IPS-18a (cell line): ENCODE data around the gene C17orf114.

ENCODE experiments used
- H3K27ac ChIP-seq: one replicate; pipeline ENCODE4 v1.5.1; 2013; ENCODE audit warnings: low read length
- H3K27me3 ChIP-seq: one replicate; pipeline ENCODE4 v1.6.1; 2013; ENCODE audit warnings: mild to moderate bottlenecking, low read length; ENCODE audit not compliant: control insufficient read depth, insufficient read depth
- H3K36me3 ChIP-seq: one replicate; pipeline ENCODE4 v1.6.1; 2013; ENCODE audit warnings: low read depth, low read length; ENCODE audit not compliant: control insufficient read depth
- H3K4me1 ChIP-seq: one replicate; pipeline ENCODE4 v1.6.1; 2013; ENCODE audit warnings: low read depth, low read length; ENCODE audit not compliant: control insufficient read depth
- H3K4me3 ChIP-seq: one replicate; pipeline ENCODE4 v1.5.1; 2013; ENCODE audit warnings: low read length
- H3K9ac ChIP-seq: one replicate; pipeline ENCODE4 v1.6.1; 2013; ENCODE audit warnings: mild to moderate bottlenecking, low read length, moderate library complexity
- H3K9me3 ChIP-seq: one replicate; pipeline ENCODE4 v1.6.1; 2013; ENCODE audit warnings: low read depth, low read length; ENCODE audit not compliant: control insufficient read depth

The C17orf114 gene

GRCh38 chr17:4795168-4795567, 7.0 kb downstream of the C17orf114 start:
- Histone ChIP-seq H3K27me3 (peaks cover 29% of the 10 kb centered on the region), H3K4me1 (no peaks in the 10 kb centered on the region), H3K36me3 (peaks cover 18% of the 10 kb centered on the region), H3K27ac (no peak overlapping the region), H3K4me3 (no peak overlapping the region), H3K9ac (no peak overlapping the region), H3K9me3 (no peaks in the 10 kb centered on the region)

- H3K9ac ChIP-seq, result no peak overlapping the region
- H3K27ac ChIP-seq, result no peak overlapping the region
- no peaks in the 10 kb centered on the region for H3K4me1 ChIP-seq
- peaks cover 73% of the 10 kb centered on the region for H3K27me3 ChIP-seq
- H3K9me3 ChIP-seq, result no peaks in the 10 kb centered on the region
- no peaks in the 10 kb centered on the region for H3K36me3 ChIP-seq
- peak overlapping the region; percentile 73 for H3K4me3 ChIP-seq
Measured at GRCh38 chr17:4790705-4791088, 11.4 kb downstream of the C17orf114 start.

- no peaks in the 10 kb centered on the region for H3K9me3 ChIP-seq
- no peak overlapping the region for H3K27ac ChIP-seq
- peak overlapping the region; percentile 73 for H3K4me3 ChIP-seq
- H3K9ac ChIP-seq, result peak overlapping the region; percentile 45
- H3K4me1 ChIP-seq, result no peaks in the 10 kb centered on the region
- H3K36me3 ChIP-seq, result no peaks in the 10 kb centered on the region
- H3K27me3 ChIP-seq, result peaks cover 74% of the 10 kb centered on the region
Measured at GRCh38 chr17:4789951-4790704, 12.0 kb downstream of the C17orf114 start.

- Histone ChIP-seq H3K27ac (no peak overlapping the region), H3K4me3 (peak overlapping the region; percentile 73), H3K9me3 (no peaks in the 10 kb centered on the region), H3K27me3 (peaks cover 74% of the 10 kb centered on the region), H3K9ac (no peak overlapping the region), H3K36me3 (no peaks in the 10 kb centered on the region), H3K4me1 (no peaks in the 10 kb centered on the region)
Measured at GRCh38 chr17:4789701-4789950, 12.5 kb downstream of the C17orf114 start.

- peaks cover 74% of the 10 kb centered on the region for H3K27me3 ChIP-seq
- H3K4me1 ChIP-seq, result no peaks in the 10 kb centered on the region
- no peaks in the 10 kb centered on the region for H3K9me3 ChIP-seq
- no peaks in the 10 kb centered on the region for H3K36me3 ChIP-seq
- peak within 1 kb of the TSS; percentile 73 for H3K4me3 ChIP-seq
- H3K27ac ChIP-seq, result no peak within 1 kb of the TSS
- no peak within 1 kb of the TSS for H3K9ac ChIP-seq
Measured at GRCh38 chr17:4788807-4789700, 13.1 kb downstream of the C17orf114 start, which contains the start of gene GLTPD2. TSS of gene GLTPD2 (plus strand) at chr17:4788964. CDS start at chr17:4789012, 48 bp downstream.

GRCh38 chr17:4788159-4788806, 13.8 kb downstream of the C17orf114 start:
- Histone ChIP-seq H3K27ac (no peak overlapping the region), H3K9me3 (no peaks in the 10 kb centered on the region), H3K4me1 (no peaks in the 10 kb centered on the region), H3K36me3 (no peaks in the 10 kb centered on the region), H3K27me3 (peaks cover 75% of the 10 kb centered on the region), H3K4me3 (peak overlapping the region; percentile 73), H3K9ac (no peak overlapping the region)

- H3K9me3 ChIP-seq, result no peaks in the 10 kb centered on the region
- H3K36me3 ChIP-seq, result no peaks in the 10 kb centered on the region
Measured at GRCh38 chr17:4786516-4786915, 15.6 kb downstream of the C17orf114 start.

GRCh38 chr17:4786106-4786511, 16.0 kb downstream of the C17orf114 start, which contains the start of gene VMO1:
TSS of gene VMO1 (minus strand) at chr17:4786364. CDS start at chr17:4786352, 12 bp downstream.
- Histone ChIP-seq H3K9me3 (no peaks in the 10 kb centered on the region), H3K9ac (no peak within 1 kb of the TSS), H3K27ac (no peak within 1 kb of the TSS), H3K27me3 (peaks cover 60% of the 10 kb centered on the region), H3K4me1 (no peaks in the 10 kb centered on the region), H3K36me3 (no peaks in the 10 kb centered on the region), H3K4me3 (no peak within 1 kb of the TSS)

More at GRCh38 chr17:4786516-4786915, 15.6 kb downstream of the C17orf114 start:
- Histone ChIP-seq H3K27me3 (peaks cover 64% of the 10 kb centered on the region), H3K4me3 (no peak overlapping the region), H3K9ac (no peak overlapping the region), H3K4me1 (no peaks in the 10 kb centered on the region), H3K27ac (no peak overlapping the region)

GRCh38 chr17:4785311-4786105, 16.6 kb downstream of the C17orf114 start:
- Histone ChIP-seq H3K27ac (no peak overlapping the region), H3K36me3 (no peaks in the 10 kb centered on the region), H3K4me3 (no peak overlapping the region), H3K9ac (no peak overlapping the region), H3K9me3 (no peaks in the 10 kb centered on the region), H3K27me3 (peaks cover 54% of the 10 kb centered on the region), H3K4me1 (no peaks in the 10 kb centered on the region)

GRCh38 chr17:4782652-4783051, 19.5 kb downstream of the C17orf114 start:
- Histone ChIP-seq H3K27ac (no peak overlapping the region), H3K27me3 (peaks cover 26% of the 10 kb centered on the region), H3K4me3 (no peak overlapping the region), H3K9ac (no peak overlapping the region), H3K9me3 (no peaks in the 10 kb centered on the region), H3K36me3 (no peaks in the 10 kb centered on the region), H3K4me1 (no peaks in the 10 kb centered on the region)
